ENCODE data around the gene NDUFAF8. TPM values are rescaled to one million over a fixed set of nuclear protein-coding genes. Genes with fewer than 3 reads are reported as not detected.
A peak's percentile ranks its signal among the peaks of the same experiment; 100 is the strongest.

NDUFAF8 gene
- total RNA-seq, 1 experiment from 2014 or later = 102 TPM

GRCh38 chr17:81222620-81222905 lies 16.6 kb upstream of the NDUFAF8 start:
- Histone ChIP-seq H3K27me3 (ENCODE audit: insufficient read depth, low read length) (no peaks in the 10 kb centered on the region), H4K20me1 (ENCODE audit: insufficient read depth) (no peaks in the 10 kb centered on the region), H3K4me1 (ENCODE audit: control insufficient read depth in 1 of 2, insufficient read depth in 2 of 2, low read length in 2 of 2) (peaks cover 20 to 29% of the 10 kb centered on the region in 2 experiments), H3K79me2 (ENCODE audit: insufficient read depth, low read length) (peaks cover 15% of the 10 kb centered on the region; the same call in 1 of the 2 replicates), H3K36me3 (ENCODE audit: control insufficient read depth in 1 of 2, insufficient read depth in 2 of 2, low read length in 2 of 2) (peaks cover 0 to 10% of the 10 kb centered on the region in 2 experiments; a peak in 2 of 4 replicates), H3K4me3 (replicated peaks in 1 of 2; ENCODE audit: low read depth in 1 of 2, low read length in 2 of 2) (peak overlapping the region; percentile 84 to 90), H3K9me3 (ENCODE audit: control insufficient read depth in 1 of 2, insufficient read depth in 1 of 2, low read depth in 1 of 2, low read length in 2 of 2) (0 out of 4 replicates have a peak, but pooled peaks cover 0 to 4% of the 10 kb centered on the region in 2 experiments), H2AFZ (ENCODE audit: low read depth, low read length, poor library complexity, severe bottlenecking) (no peak overlapping the region), H3K4me2 (ENCODE audit: low read length) (peak overlapping the region; percentile 92), H3K9ac (ENCODE audit: low read length) (peak overlapping the region; percentile 87), H3K9me2 (ENCODE audit: insufficient read depth) (no peaks in the 10 kb centered on the region), H3K27ac (ENCODE audit: low read depth, low read length) (peak overlapping the region; percentile 74)
- ATAC-seq (peak; percentile 3), DNase-seq (ENCODE audit: low read depth, low spot score) (no peak)
- intact Hi-C loops (cut with micrococcal nuclease) = loop anchor here (10.0 kb wide), 1 partner anchor 238 kb away; no protein-coding TSS in a partner anchor
- BruUV-seq (replicated peaks) = no TSS peak
- RAD21 ChIA-PET (ENCODE audit: low non-redundant PET in 1 of 2, low total read pairs in 2 of 2, uncharacterized antibody in 2 of 2, unreplicated experiment in 2 of 2) = interaction anchor here in 1 of 2 experiments (0.7 to 0.9 kb wide), 3 partner anchors 16 to 463 kb away, joined by 3 to 8 read pairs (median 4); partner anchors contain the start of genes NDUFAF8 and TEPSIN
- POLR2A ChIA-PET = interaction anchor here (0.6 to 1.2 kb wide), 8 partner anchors 15 to 768 kb away, joined by 3 to 9 read pairs (median 4); partner anchors contain the start of genes BAHCC1, NDUFAF8 and TEPSIN
- TF ChIP-seq ZFX (IDR thresholded peaks at IDR 0.05) (0 out of 2 replicates have a peak, but pooled peaks have one; percentile 36), CBX3 (IDR thresholded peaks at IDR 0.05; ENCODE audit: low read depth) (no peak), POLR2AphosphoS5 (IDR thresholded peaks at IDR 0.05; ENCODE audit: low read depth, low read length) (no peak), ATF3 (IDR thresholded peaks at IDR 0.05) (no peak), RAD21 (IDR thresholded peaks at IDR 0.05; ENCODE audit: low read depth) (no peak)
- CTCF ChIA-PET = interaction anchor here (0.6 to 1.2 kb wide), 10 partner anchors 9 to 323 kb away, joined by 3 to 7 read pairs (median 4); partner anchors contain the start of genes NDUFAF8 and TEPSIN

- Histone ChIP-seq H3K9me2 (ENCODE audit: insufficient read depth) (no peaks in the 10 kb centered on the region), H3K9ac (ENCODE audit: low read length) (peak within 1 kb of the TSS; percentile 87), H4K20me1 (ENCODE audit: insufficient read depth) (no peaks in the 10 kb centered on the region), H3K4me2 (ENCODE audit: low read length) (peak within 1 kb of the TSS; percentile 92), H3K4me3 (replicated peaks in 1 of 2; ENCODE audit: low read depth in 1 of 2, low read length in 2 of 2) (peak within 1 kb of the TSS; percentile 84 to 90), H2AFZ (ENCODE audit: low read depth, low read length, poor library complexity, severe bottlenecking) (peak within 1 kb of the TSS; percentile 63), H3K9me3 (ENCODE audit: control insufficient read depth in 1 of 2, insufficient read depth in 1 of 2, low read depth in 1 of 2, low read length in 2 of 2) (0 out of 4 replicates have a peak, but pooled peaks cover 0 to 4% of the 10 kb centered on the region in 2 experiments), H3K27me3 (ENCODE audit: insufficient read depth, low read length) (no peaks in the 10 kb centered on the region), H3K36me3 (ENCODE audit: control insufficient read depth in 1 of 2, insufficient read depth in 2 of 2, low read length in 2 of 2) (peaks cover 0 to 10% of the 10 kb centered on the region in 2 experiments; a peak in 2 of 4 replicates), H3K79me2 (ENCODE audit: insufficient read depth, low read length) (peaks cover 15% of the 10 kb centered on the region; the same call in 1 of the 2 replicates), H3K27ac (ENCODE audit: low read depth, low read length) (peak within 1 kb of the TSS; percentile 74), H3K4me1 (ENCODE audit: control insufficient read depth in 1 of 2, insufficient read depth in 2 of 2, low read length in 2 of 2) (peaks cover 20 to 29% of the 10 kb centered on the region in 2 experiments)
- peak; percentile 100 for TF ChIP-seq SP1 (IDR thresholded peaks at IDR 0.05; ENCODE audit: low read depth)
- peak; percentile 47 for TF ChIP-seq TCF7L2 (IDR thresholded peaks at IDR 0.05; ENCODE audit: borderline replicate concordance, extremely low read depth, insufficient read depth, insufficient read length)
- no peak; the same call in 1 of the 2 replicates for TF ChIP-seq ZFX (IDR thresholded peaks at IDR 0.05)
- TF ChIP-seq EGR1 (IDR thresholded peaks at IDR 0.05; ENCODE audit: low read depth) = peak; percentile 97
- TF ChIP-seq POLR2AphosphoS5 (IDR thresholded peaks at IDR 0.05; ENCODE audit: low read depth, low read length) = peak; percentile 71
- no peak for TF ChIP-seq FOSL1 (IDR thresholded peaks at IDR 0.05; ENCODE audit: low read depth)
- TF ChIP-seq ELF1 (IDR thresholded peaks at IDR 0.05; ENCODE audit: borderline replicate concordance, low read depth) = no peak
- TF ChIP-seq MAX (IDR thresholded peaks at IDR 0.05) = peak; percentile 99
- no peak for TF ChIP-seq ZNF274 (IDR thresholded peaks at IDR 0.05; ENCODE audit: low read depth, low read length)
- TF ChIP-seq POLR2A (IDR thresholded peaks at IDR 0.05; ENCODE audit: borderline replicate concordance, extremely low read depth, insufficient read depth, insufficient read length) = peak; percentile 51
- POLR2A ChIA-PET = interaction anchor here (0.6 to 1.2 kb wide), 8 partner anchors 14 to 768 kb away, joined by 3 to 9 read pairs (median 4); partner anchors contain the start of genes BAHCC1, NDUFAF8 and TEPSIN
- intact Hi-C loops (cut with micrococcal nuclease) = loop anchor here (1.0 to 10.0 kb wide), 2 partner anchors 16 to 238 kb away; partner anchors contain the start of genes NDUFAF8 and TEPSIN
- CTCF ChIA-PET = interaction anchor here (0.6 to 1.2 kb wide), 11 partner anchors 9 to 324 kb away, joined by 3 to 7 read pairs (median 4); partner anchors contain the start of genes NDUFAF8 and TEPSIN
- BruUV-seq (replicated peaks) = TSS peak; percentile 71
- ATAC-seq (peak; percentile 98), DNase-seq (ENCODE audit: low read depth, low spot score) (peak; percentile 99)
- RAD21 ChIA-PET (ENCODE audit: low non-redundant PET in 1 of 2, low total read pairs in 2 of 2, uncharacterized antibody in 2 of 2, unreplicated experiment in 2 of 2) = interaction anchor here in 1 of 2 experiments (0.7 to 0.9 kb wide), 3 partner anchors 16 to 462 kb away, joined by 3 to 8 read pairs (median 4); partner anchors contain the start of genes NDUFAF8 and TEPSIN
These were observed 16.0 kb upstream of the NDUFAF8 start, which contains the start of gene CEP131 for GRCh38 chr17:81222906-81223761. Gene CEP131 (minus strand): TSS chr17:81222965. CDS start chr17:81220056, 2,909 bp downstream.

All from HCT116 (cell line).